ENCODE data around the gene SNAI1.

- no peak for TF ChIP-seq POLR2A (IDR thresholded peaks at IDR 0.05; ENCODE audit: low read depth, low read length)
- no peak for TF ChIP-seq TAF1 (IDR thresholded peaks at IDR 0.05; ENCODE audit: borderline replicate concordance, low read depth, low read length)
These were observed 2.8 kb downstream of the SNAI1 start for GRCh38 chr20:49985617-49986016.

Data from GM12892 (cell line).